Right lung (tissue), 5 donors: Measurements from ENCODE around the gene ADAM12. TPM values are rescaled to one million over a fixed set of nuclear protein-coding genes. Genes with fewer than 3 reads are reported as not detected.
A peak's percentile ranks its signal among the peaks of the same experiment; 100 is the strongest.
"Not testable (repeated sequence)": the region's sequence is repeated elsewhere in the genome, so short reads cannot be mapped to it uniquely, and the experiment has no call there.

Experiments
- DNase-seq, 2 donors: peaks; one replicate each; pipeline ENCODE4 v3.0.0-alpha.2; 2013
- polyA plus RNA-seq, 5 donors: library from polyadenylated mRNA; unstranded; fragments of 120-200 nt; gene quantifications; one replicate each; pipeline versions ENCODE4 v1.2.1 to v1.2.3, GENCODE V29; 2013; ENCODE audit warnings: inconsistent platforms in 1 of 5, low replicate concordance in 1 of 5; ENCODE audit not compliant: insufficient read length in 5 of 5, insufficient read depth in 1 of 5

Gene ADAM12
- polyA plus RNA-seq, 5 donors, result 6.3 to 12.1 (median 9.9) TPM

GRCh38 chr10:126058507-126058906, 329.8 kb downstream of the ADAM12 start:
- no peak for DNase-seq

GRCh38 chr10:126058104-126058503, 330.2 kb downstream of the ADAM12 start:
- no peak for DNase-seq

GRCh38 chr10:126057494-126057893, 330.8 kb downstream of the ADAM12 start:
- no peak for DNase-seq

GRCh38 chr10:126054191-126054590, 334.1 kb downstream of the ADAM12 start:
- no peak for DNase-seq

- no peak for DNase-seq
Observed at GRCh38 chr10:126052171-126052570, 336.1 kb downstream of the ADAM12 start.

GRCh38 chr10:126049759-126050700, 338.2 kb downstream of the ADAM12 start:
- DNase-seq, result no peak

- DNase-seq, result not testable (repeated sequence)
Observed at GRCh38 chr10:126047749-126048148, 340.5 kb downstream of the ADAM12 start.

GRCh38 chr10:126046831-126047230, 341.4 kb downstream of the ADAM12 start:
- no peak for DNase-seq

- no peak for DNase-seq
Observed at GRCh38 chr10:126045861-126046260, 342.4 kb downstream of the ADAM12 start.

GRCh38 chr10:126043389-126043788, 344.9 kb downstream of the ADAM12 start:
- DNase-seq, result no peak

- no peak for DNase-seq
Observed at GRCh38 chr10:126042906-126043305, 345.4 kb downstream of the ADAM12 start.

GRCh38 chr10:126042354-126042753, 345.9 kb downstream of the ADAM12 start:
- no peak for DNase-seq

- peak; percentile 87 to 89 for DNase-seq
Observed at GRCh38 chr10:126041804-126042231, 346.5 kb downstream of the ADAM12 start.

GRCh38 chr10:126041117-126041516, 347.2 kb downstream of the ADAM12 start:
- DNase-seq, result no peak

GRCh38 chr10:126037946-126038345, 350.3 kb downstream of the ADAM12 start:
- DNase-seq, result no peak

GRCh38 chr10:126036515-126036914, 351.8 kb downstream of the ADAM12 start:
- no peak for DNase-seq

- DNase-seq, result no peak
Observed at GRCh38 chr10:126034586-126034985, 353.7 kb downstream of the ADAM12 start.

GRCh38 chr10:126029999-126030398, 358.3 kb downstream of the ADAM12 start:
- DNase-seq, result no peak

GRCh38 chr10:126027692-126028091, 360.6 kb downstream of the ADAM12 start:
- no peak for DNase-seq

- no peak for DNase-seq
Observed at GRCh38 chr10:126022841-126023240, 365.4 kb downstream of the ADAM12 start.

- DNase-seq, result no peak
Observed at GRCh38 chr10:126021833-126022500, 366.3 kb downstream of the ADAM12 start.

- DNase-seq, result no peak
Observed at GRCh38 chr10:126017961-126018560, 370.2 kb downstream of the ADAM12 start.

- no peak for DNase-seq
Observed at GRCh38 chr10:126016882-126017281, 371.4 kb downstream of the ADAM12 start.
